Activated CD8-positive, alpha-beta memory T cell treated with anti-CD3 and anti-CD28 coated beads, Interleukin-2, amount 10 ng/mL, durations not matched to agents 7 days and 5 days (primary cell): ENCODE data around the gene SIK2. TPM values are rescaled to one million over a fixed set of nuclear protein-coding genes. Genes with fewer than 3 reads are reported as not detected.

Source experiments
- ATAC-seq: fragments of 150-1000 bp; cut with Tn5 transposase; one replicate; pipeline ENCODE4 v1.10.0; 2021; ENCODE audit warnings: moderate library complexity
- CTCF ChIA-PET: fragments of 350-600 bp; sonication (Branson Sonifier 250); formaldehyde crosslinking; loops from one replicate; lab custom pipeline; 2021; ENCODE audit warnings: antibody characterized with exemption; lab: Charles Lee
- DNase-seq: peaks from one replicate; pipeline ENCODE4 v3.0.0-alpha.2; 2020
- H3K27ac Mint-ChIP-seq: one replicate; pipeline ENCODE4 v1.8.0; 2021; ENCODE audit warnings: mild to moderate bottlenecking, mixed read lengths
- H3K27me3 Mint-ChIP-seq: one replicate; pipeline ENCODE4 v1.8.0; 2021; ENCODE audit warnings: mixed read lengths
- H3K36me3 Mint-ChIP-seq: one replicate; pipeline ENCODE4 v1.8.0; 2021; ENCODE audit warnings: mild to moderate bottlenecking, mixed read lengths
- H3K4me1 Mint-ChIP-seq: one replicate; pipeline ENCODE4 v1.8.0; 2021; ENCODE audit warnings: mixed read lengths
- H3K4me3 Mint-ChIP-seq: one replicate; pipeline ENCODE4 v1.8.0; 2021; ENCODE audit warnings: mild to moderate bottlenecking, moderate library complexity, mixed read lengths
- H3K9me3 Mint-ChIP-seq: one replicate; pipeline ENCODE4 v1.8.0; 2022; ENCODE audit warnings: low read depth, mixed read lengths
- total RNA-seq, 2 experiments: library from RNA; stranded (reverse); gene quantifications; one replicate each; pipeline ENCODE4 v1.2.3, GENCODE V29; 2021

SIK2 gene
- total RNA-seq, 2 experiments from 2014 or later = 7.9 to 9.7 TPM

- no peaks in the 10 kb centered on the region for H3K9me3 Mint-ChIP-seq
- peaks cover 23% of the 10 kb centered on the region for H3K36me3 Mint-ChIP-seq
Measured at GRCh38 chr11:111736621-111737443, 134.6 kb downstream of the SIK2 start.

DNA sequence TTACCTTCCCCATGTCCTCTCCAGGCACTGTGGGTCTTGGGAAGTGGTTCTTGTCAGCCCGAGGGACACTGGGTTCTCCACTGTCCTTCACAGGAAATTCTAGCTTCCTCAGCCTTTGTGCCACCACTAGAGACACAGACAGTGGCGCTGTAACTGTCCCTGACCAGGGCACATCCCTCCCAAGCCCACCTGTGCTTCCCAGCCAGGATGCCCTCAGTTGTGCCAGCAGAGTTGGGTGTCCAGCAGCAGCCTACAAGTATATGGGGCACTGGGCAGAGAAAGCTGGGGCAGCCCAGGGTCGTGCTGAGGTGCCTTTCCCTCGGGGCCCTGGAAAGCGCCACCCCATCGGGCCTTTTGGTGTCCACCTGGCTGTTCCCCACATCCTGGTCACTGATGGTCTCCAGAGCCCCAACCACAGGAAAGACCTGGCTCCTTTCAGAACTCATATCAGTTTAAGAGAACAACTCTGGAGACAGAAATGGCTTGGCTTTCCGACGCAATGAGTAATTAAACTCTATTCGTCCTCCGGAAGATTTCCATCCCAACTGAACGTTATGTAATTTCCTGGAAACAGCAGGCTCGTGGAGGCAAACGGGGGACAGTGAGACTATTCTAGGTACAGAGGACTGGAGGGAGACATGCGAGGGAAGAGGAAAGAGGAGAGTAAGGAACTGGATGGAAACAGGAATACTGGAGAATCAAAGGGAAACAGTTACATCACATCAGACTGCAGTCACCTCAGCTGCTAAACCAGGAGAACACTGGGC lies 135.4 kb downstream of the SIK2 start:
- CTCF ChIA-PET = interaction anchor here (1.1 kb wide), 1 partner anchor 151 kb away, joined by 3 read pairs; no protein-coding TSS in a partner anchor
- no peak overlapping the region for H3K4me3 Mint-ChIP-seq
- H3K27ac Mint-ChIP-seq = no peak overlapping the region
- no peaks in the 10 kb centered on the region for H3K9me3 Mint-ChIP-seq
- no peak for ATAC-seq
- no peaks in the 10 kb centered on the region for H3K27me3 Mint-ChIP-seq
- H3K4me1 Mint-ChIP-seq = peaks cover 18% of the 10 kb centered on the region
- H3K36me3 Mint-ChIP-seq = peaks cover 24% of the 10 kb centered on the region
- no peak for DNase-seq

More at GRCh38 chr11:111736621-111737443, 134.6 kb downstream of the SIK2 start:
- CTCF ChIA-PET = no interaction called here
- peaks cover 18% of the 10 kb centered on the region for H3K4me1 Mint-ChIP-seq
- ATAC-seq (no peak), DNase-seq (no peak)
- H3K4me3 Mint-ChIP-seq = no peak overlapping the region
- H3K27ac Mint-ChIP-seq = no peak overlapping the region
- no peaks in the 10 kb centered on the region for H3K27me3 Mint-ChIP-seq

DNA sequence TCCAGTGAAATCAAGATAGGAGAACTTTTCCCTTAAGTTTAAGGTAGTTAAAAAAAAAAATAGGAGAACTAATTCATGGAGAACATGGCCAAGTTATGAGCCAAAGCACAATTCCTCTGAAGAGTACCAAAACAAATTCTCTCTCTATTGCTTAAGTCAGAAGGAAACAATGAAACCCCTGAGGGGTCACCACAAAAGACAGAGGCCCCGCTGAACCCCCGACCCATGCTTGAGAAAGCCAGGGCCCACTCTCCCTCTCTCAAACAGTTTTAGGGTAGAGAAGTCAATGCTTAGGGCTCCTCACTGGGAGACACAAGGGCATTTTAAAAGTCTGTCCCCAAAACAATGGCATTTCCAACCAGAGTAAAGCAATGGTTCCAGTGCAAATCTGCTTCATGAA lies 137.1 kb downstream of the SIK2 start:
- no peak for ATAC-seq
- CTCF ChIA-PET = no interaction called here
- Mint-ChIP-seq H3K9me3 (no peaks in the 10 kb centered on the region), H3K4me1 (peaks cover 18% of the 10 kb centered on the region), H3K27ac (no peak overlapping the region), H3K36me3 (peaks cover 33% of the 10 kb centered on the region), H3K4me3 (no peak overlapping the region), H3K27me3 (no peaks in the 10 kb centered on the region)
- DNase-seq = no peak

DNA sequence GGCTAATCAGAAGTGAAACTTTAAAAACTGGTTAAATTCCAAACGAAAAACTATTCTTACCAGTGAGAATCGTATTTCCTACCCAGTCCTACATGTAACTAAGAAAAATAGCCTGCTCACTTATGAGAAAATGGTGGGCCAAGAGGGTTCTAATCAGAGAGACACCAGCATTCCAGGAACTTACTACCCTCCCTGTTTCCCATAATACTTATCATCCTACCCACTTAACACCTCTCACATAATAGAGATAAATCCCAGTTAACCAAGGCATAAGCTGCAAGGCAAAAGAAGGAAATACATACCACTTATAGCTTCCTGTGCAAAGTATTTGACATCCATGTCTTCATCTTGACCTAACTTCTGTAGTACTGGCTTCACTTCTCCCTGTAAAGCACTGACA lies 139.5 kb downstream of the SIK2 start:
- Mint-ChIP-seq H3K27ac (no peak overlapping the region), H3K4me1 (peaks cover 18% of the 10 kb centered on the region), H3K9me3 (no peaks in the 10 kb centered on the region), H3K4me3 (no peak overlapping the region), H3K36me3 (peaks cover 46% of the 10 kb centered on the region), H3K27me3 (no peaks in the 10 kb centered on the region)
- CTCF ChIA-PET = no interaction called here
- DNase-seq (no peak), ATAC-seq (no peak)

DNA sequence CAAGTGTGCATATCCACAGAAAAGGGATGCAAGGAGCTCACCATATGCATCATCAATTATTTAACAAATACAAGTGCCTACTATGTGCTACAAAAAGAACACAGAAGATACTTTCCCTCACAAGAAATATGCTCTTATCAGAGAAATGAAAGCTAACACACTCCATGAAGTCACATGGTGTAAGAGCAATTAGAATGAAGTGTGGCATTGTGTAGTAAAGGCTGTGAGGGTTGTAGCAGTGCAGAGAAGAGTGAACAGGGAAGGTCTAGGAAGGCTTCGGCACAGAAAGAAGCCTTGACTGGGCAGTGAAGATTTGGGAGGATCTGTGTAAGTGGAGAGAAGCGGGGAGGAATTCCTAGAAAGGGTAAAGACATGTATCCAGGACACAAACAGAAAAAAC lies 141.5 kb downstream of the SIK2 start:
- Mint-ChIP-seq H3K9me3 (no peaks in the 10 kb centered on the region), H3K4me1 (peaks cover 17% of the 10 kb centered on the region), H3K4me3 (no peak overlapping the region), H3K36me3 (peaks cover 53% of the 10 kb centered on the region), H3K27ac (no peak overlapping the region), H3K27me3 (no peaks in the 10 kb centered on the region)
- CTCF ChIA-PET = interaction anchor here (1.3 kb wide), 1 partner anchor 46 kb away, joined by 3 read pairs; no protein-coding TSS in a partner anchor
- no peak for ATAC-seq
- DNase-seq = no peak

- Mint-ChIP-seq H3K27ac (no peak overlapping the region), H3K4me3 (no peak overlapping the region), H3K9me3 (no peaks in the 10 kb centered on the region), H3K36me3 (peaks cover 55% of the 10 kb centered on the region), H3K4me1 (peaks cover 9% of the 10 kb centered on the region), H3K27me3 (no peaks in the 10 kb centered on the region)
- CTCF ChIA-PET = interaction anchor here (1.5 kb wide), 1 partner anchor 17 kb away, joined by 3 read pairs; no protein-coding TSS in a partner anchor
- ATAC-seq = no peak
- no peak for DNase-seq
Measured at GRCh38 chr11:111745719-111746504, 143.7 kb downstream of the SIK2 start.

DNA sequence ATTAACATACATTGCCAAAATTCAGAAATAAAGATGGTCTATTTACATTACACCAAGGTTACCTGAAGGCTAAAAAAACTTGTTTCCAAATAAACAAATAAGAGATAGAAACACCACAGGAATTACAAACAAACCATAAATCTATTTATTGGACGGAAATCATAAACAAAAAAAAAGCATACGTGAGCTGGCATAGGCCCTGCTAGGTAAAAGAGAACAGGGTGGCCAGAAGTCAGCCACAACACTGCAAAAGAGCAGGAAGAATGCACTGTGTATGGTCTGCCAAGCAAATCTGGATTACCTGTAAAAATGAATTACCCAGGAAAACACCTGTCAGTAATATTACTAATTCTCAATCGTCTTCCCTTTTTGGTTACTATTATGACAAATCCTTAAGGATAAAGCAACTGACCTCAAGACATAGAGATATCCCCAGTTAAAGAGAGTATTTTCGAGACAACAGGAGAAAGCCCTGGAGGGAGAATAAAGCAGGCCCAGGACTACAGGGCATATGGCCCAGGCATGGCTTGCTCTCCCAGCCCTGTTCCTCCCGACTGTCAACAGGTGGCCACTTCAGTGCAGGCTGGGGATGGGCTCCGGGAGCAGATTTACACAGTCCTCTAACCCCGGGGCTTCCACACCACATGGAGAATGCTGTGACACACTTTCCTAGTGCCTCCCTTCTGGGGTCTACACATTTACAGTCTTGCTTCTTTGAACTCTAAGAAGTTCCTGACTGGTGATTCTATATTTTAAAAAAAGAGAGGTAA lies 146.0 kb downstream of the SIK2 start:
- CTCF ChIA-PET = interaction anchor here (1.3 kb wide), 1 partner anchor 93 kb away, joined by 4 read pairs; no protein-coding TSS in a partner anchor
- DNase-seq = no peak
- no peak overlapping the region for H3K4me3 Mint-ChIP-seq
- peaks cover 54% of the 10 kb centered on the region for H3K36me3 Mint-ChIP-seq
- no peaks in the 10 kb centered on the region for H3K9me3 Mint-ChIP-seq
- no peaks in the 10 kb centered on the region for H3K4me1 Mint-ChIP-seq
- no peaks in the 10 kb centered on the region for H3K27me3 Mint-ChIP-seq
- no peak for ATAC-seq
- no peak overlapping the region for H3K27ac Mint-ChIP-seq

- no peak for ATAC-seq
- no peaks in the 10 kb centered on the region for H3K27me3 Mint-ChIP-seq
- no peaks in the 10 kb centered on the region for H3K4me1 Mint-ChIP-seq
- no peak for DNase-seq
- H3K9me3 Mint-ChIP-seq = no peaks in the 10 kb centered on the region
- H3K36me3 Mint-ChIP-seq = peaks cover 53% of the 10 kb centered on the region
- no peak overlapping the region for H3K4me3 Mint-ChIP-seq
- CTCF ChIA-PET = no interaction called here
- no peak overlapping the region for H3K27ac Mint-ChIP-seq
Measured at GRCh38 chr11:111749646-111750045, 147.4 kb downstream of the SIK2 start.

DNA sequence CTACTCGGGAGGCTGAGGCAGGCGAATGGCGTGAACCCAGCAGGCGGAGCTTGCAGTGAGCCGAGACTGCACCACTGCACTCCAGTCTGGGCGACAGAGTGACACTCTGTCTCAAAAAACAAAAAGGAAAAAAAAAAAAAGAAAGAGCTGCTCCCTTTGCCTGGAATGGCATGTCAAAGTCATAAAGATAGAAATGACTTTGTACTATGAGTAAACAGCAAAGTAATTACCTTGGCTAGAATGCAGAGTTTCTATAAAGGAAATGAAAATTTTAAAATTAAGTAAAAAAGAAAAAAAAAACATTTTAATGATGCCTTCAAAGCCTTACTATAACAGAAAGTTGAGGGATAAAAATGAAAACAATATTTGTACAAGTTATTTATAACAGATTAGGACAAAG lies 153.8 kb downstream of the SIK2 start:
- no peak for ATAC-seq
- Mint-ChIP-seq H3K4me3 (no peak overlapping the region), H3K27ac (no peak overlapping the region), H3K36me3 (peaks cover 51% of the 10 kb centered on the region), H3K9me3 (no peaks in the 10 kb centered on the region), H3K27me3 (no peaks in the 10 kb centered on the region), H3K4me1 (peaks cover 2% of the 10 kb centered on the region)
- DNase-seq = no peak
- CTCF ChIA-PET = no interaction called here

- Mint-ChIP-seq H3K4me1 (peaks cover 20% of the 10 kb centered on the region), H3K27me3 (no peaks in the 10 kb centered on the region), H3K9me3 (no peaks in the 10 kb centered on the region), H3K4me3 (no peak overlapping the region), H3K36me3 (peaks cover 62% of the 10 kb centered on the region), H3K27ac (no peak overlapping the region)
- no peak for DNase-seq
- ATAC-seq = no peak
- CTCF ChIA-PET = interaction anchor here (5.0 kb wide), 1 partner anchor 18 kb away, joined by 21 read pairs; no protein-coding TSS in a partner anchor
Measured at GRCh38 chr11:111759376-111759775, 157.1 kb downstream of the SIK2 start.

GRCh38 chr11:111759778-111760407 lies 157.6 kb downstream of the SIK2 start:
- peaks cover 63% of the 10 kb centered on the region for H3K36me3 Mint-ChIP-seq
- DNase-seq = no peak
- ATAC-seq = no peak
- H3K27me3 Mint-ChIP-seq = no peaks in the 10 kb centered on the region
- H3K4me3 Mint-ChIP-seq = no peak overlapping the region
- CTCF ChIA-PET = interaction anchor here (5.0 kb wide), 1 partner anchor 17 kb away, joined by 21 read pairs; no protein-coding TSS in a partner anchor
- H3K4me1 Mint-ChIP-seq = peaks cover 25% of the 10 kb centered on the region
- H3K9me3 Mint-ChIP-seq = no peaks in the 10 kb centered on the region
- no peak overlapping the region for H3K27ac Mint-ChIP-seq

GRCh38 chr11:111761036-111761435 lies 158.8 kb downstream of the SIK2 start:
- H3K27me3 Mint-ChIP-seq = no peaks in the 10 kb centered on the region
- H3K4me1 Mint-ChIP-seq = peaks cover 28% of the 10 kb centered on the region
- no peak overlapping the region for H3K27ac Mint-ChIP-seq
- peaks cover 66% of the 10 kb centered on the region for H3K36me3 Mint-ChIP-seq
- ATAC-seq (no peak), DNase-seq (no peak)
- no peaks in the 10 kb centered on the region for H3K9me3 Mint-ChIP-seq
- CTCF ChIA-PET = interaction anchor here (5.0 kb wide), 1 partner anchor 16 kb away, joined by 21 read pairs; no protein-coding TSS in a partner anchor
- H3K4me3 Mint-ChIP-seq = no peak overlapping the region
